Fibroblast of the aortic adventitia (primary cell): ENCODE data around the gene ARHGEF17. TPM values are rescaled to one million over a fixed set of nuclear protein-coding genes. Genes with fewer than 3 reads are reported as not detected.
"Not testable (repeated sequence)": the region's sequence is repeated elsewhere in the genome, so short reads cannot be mapped to it uniquely, and the experiment has no call there.

Experiments used
- DNase-seq: peaks from one replicate; pipeline ENCODE4 v3.0.0-alpha.2; 2010; ENCODE audit warnings: low read depth
- H3K4me3 ChIP-seq: 2 replicates; pipeline ENCODE4 v1.5.1; 2011; ENCODE audit warnings: low read depth, mild to moderate bottlenecking, control low read depth, low read length, moderate library complexity
- CTCF ChIP-seq: IDR thresholded peaks from 2 replicates; pipeline ENCODE4 v1.5.1; 2011; ENCODE audit warnings: mild to moderate bottlenecking, low read length, control low read depth, inconsistent platforms; ENCODE audit not compliant: insufficient read depth
- total RNA-seq: library from RNA; depleted of rRNA; stranded (reverse); fragments of >200 nt; gene quantifications from 2 replicates; pipeline ENCODE4 v1.2.3, GENCODE V29; 2012; ENCODE audit warnings: low replicate concordance

ARHGEF17 gene
- total RNA-seq, 1 donor, result 30.3 TPM

GRCh38 chr11:73270016-73270854 is 37.8 kb upstream of the ARHGEF17 start:
- DNase-seq, result no peak
- H3K4me3 ChIP-seq, result no peak overlapping the region
- no peak for TF ChIP-seq CTCF

GRCh38 chr11:73270855-73271477 is 37.1 kb upstream of the ARHGEF17 start:
- H3K4me3 ChIP-seq, result no peak overlapping the region
- TF ChIP-seq CTCF, result no peak
- no peak for DNase-seq

GRCh38 chr11:73271478-73271865 is 36.6 kb upstream of the ARHGEF17 start:
- not testable (repeated sequence) for H3K4me3 ChIP-seq, DNase-seq

- no peak within 1 kb of the TSS for H3K4me3 ChIP-seq
- DNase-seq, result peak; percentile 34
- TF ChIP-seq CTCF, result no peak
Observed at GRCh38 chr11:73271936-73272679, 36.0 kb upstream of the ARHGEF17 start, which contains the start of gene P2RY6. Gene P2RY6 (plus strand): TSS chr11:73272338. CDS start chr11:73296519, 24,181 bp downstream.

GRCh38 chr11:73272680-73273038 is 35.4 kb upstream of the ARHGEF17 start:
- no peak for DNase-seq
- TF ChIP-seq CTCF, result no peak
- H3K4me3 ChIP-seq, result no peak overlapping the region

- no peak for TF ChIP-seq CTCF
- no peak for DNase-seq
- no peak overlapping the region for H3K4me3 ChIP-seq
Observed at GRCh38 chr11:73273222-73273895, 34.7 kb upstream of the ARHGEF17 start.

- not testable (repeated sequence) for DNase-seq, H3K4me3 ChIP-seq
Observed at GRCh38 chr11:73274191-73274590, 33.9 kb upstream of the ARHGEF17 start.
